Testis (tissue), 2 donors: Measurements from ENCODE around the gene FSTL4.

Experiments
- CTCF ChIP-seq, 3 experiments: fragments of 450-650 bp in 2 of 3; fragments of 200-600 bp in 1 of 3; sonication (generic) in 1 of 3; IDR thresholded peaks; one replicate each; pipeline ENCODE4 v1.5.1; 2016 to 2019; ENCODE audit warnings: antibody characterized with exemption in 3 of 3, mild to moderate bottlenecking in 2 of 3, moderate library complexity in 1 of 3
- POLR2A ChIP-seq: fragments of 450-650 bp; IDR thresholded peaks from one replicate; pipeline ENCODE4 v1.6.1; 2017; ENCODE audit warnings: antibody characterized with exemption, mild to moderate bottlenecking, moderate library complexity

GRCh38 chr5:133398646-133399101 lies 213.7 kb downstream of the FSTL4 start:
- TF ChIP-seq CTCF (IDR thresholded peaks at IDR 0.05) (no peak), POLR2A (no peak)
